GM13977 (cell line): ENCODE results near the gene FAHD1.

Source experiments
- DNase-seq: peaks from one replicate; pipeline ENCODE4 v3.0.0; 2012; ENCODE audit warnings: low spot score
- CTCF ChIP-seq: IDR thresholded peaks from 2 replicates; pipeline ENCODE4 v1.5.1; 2012; ENCODE audit warnings: mild to moderate bottlenecking, control low read depth; ENCODE audit not compliant: insufficient read depth; ENCODE audit errors: extremely low read depth, missing control alignments
- in situ Hi-C: fragments of 300-500 bp; cut with MboI; formaldehyde crosslinking; loops from one replicate; pipeline ENCODE4 v1.12.0; 2022; ENCODE audit warnings: low sequenced_read_pairs, low pct_unique_long_range_greater_than_20kb, mixed read lengths, inconsistent platforms; ENCODE audit not compliant: unreplicated experiment

The FAHD1 gene

GRCh38 chr16:1789643-1790045 lies 37.4 kb upstream of the FAHD1 start:
- no peak for TF ChIP-seq CTCF
- no peak for DNase-seq
- in situ Hi-C loops, result no loop called here

GRCh38 chr16:1790261-1790610 lies 36.8 kb upstream of the FAHD1 start:
- in situ Hi-C loops, result no loop called here
- no peak for DNase-seq
- TF ChIP-seq CTCF, result no peak

GRCh38 chr16:1790611-1791255 lies 36.3 kb upstream of the FAHD1 start:
- no peak for DNase-seq
- in situ Hi-C loops, result no loop called here
- no peak for TF ChIP-seq CTCF

- no peak for TF ChIP-seq CTCF
- in situ Hi-C loops, result no loop called here
- DNase-seq, result no peak
Measured at GRCh38 chr16:1791256-1791942, 35.6 kb upstream of the FAHD1 start.

- in situ Hi-C loops, result no loop called here
- TF ChIP-seq CTCF, result no peak
- DNase-seq, result no peak
Measured at GRCh38 chr16:1791943-1792812, 34.8 kb upstream of the FAHD1 start.

GRCh38 chr16:1792836-1793577 lies 34.0 kb upstream of the FAHD1 start:
- no peak for TF ChIP-seq CTCF
- no peak for DNase-seq
- in situ Hi-C loops, result no loop called here
